Dendritic cell treated with granulocyte-macrophage colony-stimulating factor and Interleukin-4, amounts not matched to agents 40 ng/mL and 50 ng/mL, for 4 days (primary cell): ENCODE data around the gene DOK5.
"Not testable (repeated sequence)": the region's sequence is repeated elsewhere in the genome, so short reads cannot be mapped to it uniquely, and the experiment has no call there.

Experiments
- H3K27ac Mint-ChIP-seq: one replicate; pipeline ENCODE4 v1.8.0; 2022; ENCODE audit warnings: mild to moderate bottlenecking, mixed read lengths
- H3K27me3 Mint-ChIP-seq: one replicate; pipeline ENCODE4 v1.8.0; 2022; ENCODE audit warnings: mild to moderate bottlenecking, mixed read lengths
- H3K36me3 Mint-ChIP-seq: one replicate; pipeline ENCODE4 v1.8.0; 2022; ENCODE audit warnings: low read depth, mixed read lengths
- H3K4me1 Mint-ChIP-seq: one replicate; pipeline ENCODE4 v1.8.0; 2022; ENCODE audit warnings: low read depth, mixed read lengths
- H3K4me3 Mint-ChIP-seq: one replicate; pipeline ENCODE4 v1.8.0; 2022; ENCODE audit warnings: mild to moderate bottlenecking, moderate library complexity, mixed read lengths
- H3K9me3 Mint-ChIP-seq: one replicate; pipeline ENCODE4 v1.8.0; 2022; ENCODE audit warnings: mixed read lengths
- intact Hi-C: fragments of 100-400 bp; cut with micrococcal nuclease; formaldehyde crosslinking; loops from one replicate; pipeline ENCODE4 v1.15.0; 2022

Gene DOK5

DNA sequence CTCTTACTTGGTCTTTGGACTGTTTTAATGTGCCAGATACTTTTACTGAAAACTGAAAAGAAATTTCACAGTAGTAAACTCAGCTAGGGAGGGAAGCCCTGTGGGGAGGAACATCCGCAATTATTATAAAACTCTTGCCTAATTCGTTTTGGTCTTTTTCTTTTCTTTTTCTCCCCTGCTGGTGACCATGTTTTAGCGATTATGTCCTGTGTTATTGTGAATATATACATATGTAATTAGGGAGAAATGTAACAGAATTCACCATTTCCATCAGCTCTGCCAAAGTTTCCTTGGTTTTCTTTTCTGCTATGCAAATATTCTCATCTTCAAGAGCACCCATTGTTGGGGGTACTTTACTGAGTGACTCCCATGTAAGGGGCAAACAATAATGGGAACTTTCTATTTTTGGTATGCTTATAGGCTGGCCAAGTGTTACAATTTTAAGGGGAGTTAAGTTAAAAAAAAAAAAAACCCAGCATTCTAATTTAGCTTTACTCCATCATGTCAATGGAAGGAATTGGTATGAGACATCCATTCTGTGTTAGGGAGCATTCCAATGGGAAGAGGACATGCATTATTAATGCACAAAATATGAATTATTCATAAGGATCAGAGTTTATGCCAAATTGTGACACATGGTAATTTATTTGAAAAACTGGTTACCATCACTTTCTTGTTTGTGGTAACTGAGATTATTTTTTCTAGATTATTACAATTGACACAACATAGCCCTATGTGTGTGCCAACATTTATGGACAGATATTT, 2.0 kb downstream of the DOK5 start:
- peaks cover 61% of the 10 kb centered on the region for H3K27me3 Mint-ChIP-seq
- no peak overlapping the region for H3K27ac Mint-ChIP-seq
- intact Hi-C loops, result loop anchor here (5.0 kb wide), 1 partner anchor 170 kb away; no protein-coding TSS in a partner anchor
- H3K4me1 Mint-ChIP-seq, result peaks cover 9% of the 10 kb centered on the region
- H3K9me3 Mint-ChIP-seq, result no peaks in the 10 kb centered on the region
- H3K4me3 Mint-ChIP-seq, result no peak overlapping the region
- H3K36me3 Mint-ChIP-seq, result no peaks in the 10 kb centered on the region

DNA sequence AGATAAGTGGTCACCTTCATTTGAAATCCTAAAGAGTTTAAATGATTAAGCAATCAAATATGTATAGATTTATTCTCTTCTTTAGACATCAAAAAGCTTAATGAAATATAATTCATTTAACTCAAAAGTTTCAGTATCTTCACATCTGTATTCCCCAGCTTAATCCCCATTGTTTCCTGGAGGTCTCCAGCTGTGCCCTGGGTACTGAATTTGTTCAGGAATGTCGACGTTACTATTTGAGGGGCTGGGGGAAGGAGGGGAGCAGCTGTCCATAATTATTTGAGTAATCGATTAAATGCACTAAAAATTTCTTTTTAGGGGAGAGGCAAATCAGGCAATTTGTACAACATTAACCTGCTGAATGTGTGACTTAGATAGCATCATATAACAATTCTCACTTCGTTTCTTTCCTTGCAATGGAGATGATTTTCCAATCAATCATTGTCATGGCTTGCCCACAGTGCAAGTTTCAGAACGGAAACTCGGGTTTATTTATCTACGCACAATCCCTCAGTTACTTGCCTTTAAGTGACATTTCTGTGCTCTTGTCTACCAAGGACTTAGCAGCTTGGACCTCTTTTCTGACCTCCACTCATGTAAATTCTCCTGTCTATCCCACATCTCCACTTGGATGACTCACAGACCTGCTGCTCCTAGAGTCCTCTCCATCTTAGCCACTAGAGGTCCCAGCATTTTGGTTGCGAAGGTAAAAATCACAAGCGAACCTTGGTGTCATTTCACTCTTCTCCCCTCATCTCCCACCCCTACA, 3.9 kb downstream of the DOK5 start:
- Mint-ChIP-seq H3K27ac (no peak overlapping the region), H3K4me1 (peaks cover 9% of the 10 kb centered on the region), H3K27me3 (peaks cover 45% of the 10 kb centered on the region), H3K9me3 (no peaks in the 10 kb centered on the region), H3K4me3 (no peak overlapping the region), H3K36me3 (no peaks in the 10 kb centered on the region)
- intact Hi-C loops, result loop anchor here (5.0 kb wide), 1 partner anchor 168 kb away; no protein-coding TSS in a partner anchor

DNA sequence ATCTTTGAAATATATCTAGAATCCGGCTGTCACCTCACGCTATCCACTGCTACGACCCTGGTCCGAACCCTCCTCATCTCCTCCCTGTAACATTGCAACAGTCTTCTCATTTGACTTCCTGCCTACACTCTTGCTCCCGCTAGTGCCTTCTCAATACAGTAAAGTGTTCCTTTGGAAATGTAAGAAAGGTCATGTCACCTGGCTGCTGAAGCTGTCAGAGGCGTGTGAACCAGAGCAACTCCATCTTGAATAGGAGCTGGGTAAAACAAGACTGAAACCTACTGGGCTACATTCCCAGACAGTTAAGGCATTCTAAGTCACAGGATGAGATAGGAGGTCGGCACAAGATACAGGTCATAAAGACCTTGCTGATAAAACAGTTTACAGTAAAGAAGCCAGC, 4.5 kb downstream of the DOK5 start:
- H3K27me3 Mint-ChIP-seq, result peaks cover 39% of the 10 kb centered on the region
- not testable (repeated sequence) for H3K4me1 Mint-ChIP-seq, H3K36me3 Mint-ChIP-seq, H3K9me3 Mint-ChIP-seq, H3K27ac Mint-ChIP-seq, H3K4me3 Mint-ChIP-seq
- intact Hi-C loops, result loop anchor here (5.0 kb wide), 1 partner anchor 167 kb away; no protein-coding TSS in a partner anchor

DNA sequence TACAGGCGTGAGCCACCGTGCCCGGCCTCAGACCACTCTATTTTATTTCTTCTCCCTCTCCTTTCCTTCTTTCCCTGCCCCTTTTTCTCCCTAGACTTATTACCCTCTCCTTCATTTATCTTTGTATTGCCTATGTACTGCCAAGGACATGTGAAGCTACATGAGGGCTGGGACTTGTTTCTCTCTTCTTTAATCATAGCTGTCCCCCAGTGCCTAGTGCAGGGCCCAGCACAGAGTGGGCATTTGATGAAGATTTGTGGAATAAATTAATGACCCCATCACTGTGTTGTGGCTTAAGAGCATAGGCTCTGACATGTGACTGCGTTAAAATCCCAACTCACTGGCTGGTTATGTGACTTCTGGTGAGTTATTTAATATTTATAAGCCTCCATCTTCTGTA, 6.0 kb downstream of the DOK5 start:
- peaks cover 24% of the 10 kb centered on the region for H3K27me3 Mint-ChIP-seq
- H3K4me1 Mint-ChIP-seq, result no peaks in the 10 kb centered on the region
- H3K4me3 Mint-ChIP-seq, result no peak overlapping the region
- intact Hi-C loops, result no loop called here
- no peak overlapping the region for H3K27ac Mint-ChIP-seq
- no peaks in the 10 kb centered on the region for H3K36me3 Mint-ChIP-seq
- no peaks in the 10 kb centered on the region for H3K9me3 Mint-ChIP-seq

DNA sequence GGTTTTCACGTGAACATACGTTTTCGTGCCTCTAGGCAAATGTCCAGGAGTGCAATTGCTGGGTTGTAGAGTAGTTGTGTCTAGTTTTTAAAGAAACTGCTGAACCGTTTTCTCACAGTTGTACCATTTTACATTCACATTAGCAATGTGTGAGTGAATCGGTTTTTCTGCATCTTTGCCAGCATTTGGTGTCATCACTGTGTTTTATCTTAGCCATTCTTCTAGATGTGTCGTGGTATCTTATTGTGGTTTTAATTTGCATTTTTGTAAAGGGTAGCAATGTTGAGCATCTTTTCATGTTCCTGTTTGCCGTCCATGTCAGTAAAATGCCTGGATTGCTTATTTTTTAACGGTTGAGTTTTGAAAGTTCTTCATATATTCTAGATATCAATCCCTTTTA, 10.2 kb downstream of the DOK5 start:
- H3K9me3 Mint-ChIP-seq, result no peaks in the 10 kb centered on the region
- no peaks in the 10 kb centered on the region for H3K4me1 Mint-ChIP-seq
- H3K27ac Mint-ChIP-seq, result no peak overlapping the region
- H3K36me3 Mint-ChIP-seq, result no peaks in the 10 kb centered on the region
- H3K27me3 Mint-ChIP-seq, result peaks cover 3% of the 10 kb centered on the region
- intact Hi-C loops, result no loop called here
- H3K4me3 Mint-ChIP-seq, result no peak overlapping the region

DNA sequence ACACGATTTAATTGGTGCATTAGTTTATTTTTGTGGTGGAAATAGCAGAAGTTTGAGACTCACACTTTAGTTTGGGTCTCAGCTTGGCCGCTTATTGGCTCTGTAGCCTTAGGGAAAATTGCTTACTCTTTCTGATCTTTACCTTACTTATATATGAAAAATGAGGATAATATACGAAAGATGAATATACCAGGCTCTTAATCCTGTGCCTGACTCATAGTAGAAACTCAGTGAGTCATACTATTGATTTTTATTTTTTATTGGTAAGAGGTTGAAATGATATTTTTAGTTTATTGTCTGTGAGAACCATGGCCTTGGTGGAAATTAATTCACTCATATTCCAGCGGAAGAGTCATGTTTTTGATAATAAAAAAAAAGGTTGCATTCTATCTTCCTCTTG, 11.2 kb downstream of the DOK5 start:
- H3K4me3 Mint-ChIP-seq, result no peak overlapping the region
- no peaks in the 10 kb centered on the region for H3K4me1 Mint-ChIP-seq
- intact Hi-C loops, result no loop called here
- no peaks in the 10 kb centered on the region for H3K27me3 Mint-ChIP-seq
- no peaks in the 10 kb centered on the region for H3K9me3 Mint-ChIP-seq
- H3K27ac Mint-ChIP-seq, result no peak overlapping the region
- no peaks in the 10 kb centered on the region for H3K36me3 Mint-ChIP-seq

DNA sequence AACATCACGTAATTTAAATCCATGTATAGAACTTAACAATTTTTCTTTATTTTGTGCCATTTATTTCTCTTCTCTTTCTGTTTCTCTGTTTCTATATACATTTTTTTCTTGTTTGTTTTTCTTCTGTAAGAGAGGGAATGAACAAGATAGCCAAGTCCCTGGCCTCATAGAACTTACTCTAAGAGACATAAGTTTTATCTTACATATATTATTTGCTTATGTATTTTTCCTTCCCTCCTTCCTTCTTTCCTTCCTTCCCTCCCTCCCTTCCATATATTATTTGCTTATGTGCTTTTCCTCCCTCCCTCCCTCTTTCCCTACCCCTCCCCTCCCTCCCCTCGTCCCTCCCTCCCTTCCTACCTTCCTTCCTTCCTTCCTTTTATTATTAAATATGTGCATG, 13.0 kb downstream of the DOK5 start:
- Mint-ChIP-seq H3K9me3 (no peaks in the 10 kb centered on the region), H3K27ac (no peak overlapping the region), H3K4me1 (no peaks in the 10 kb centered on the region), H3K27me3 (no peaks in the 10 kb centered on the region), H3K36me3 (no peaks in the 10 kb centered on the region), H3K4me3 (no peak overlapping the region)
- intact Hi-C loops, result no loop called here

DNA sequence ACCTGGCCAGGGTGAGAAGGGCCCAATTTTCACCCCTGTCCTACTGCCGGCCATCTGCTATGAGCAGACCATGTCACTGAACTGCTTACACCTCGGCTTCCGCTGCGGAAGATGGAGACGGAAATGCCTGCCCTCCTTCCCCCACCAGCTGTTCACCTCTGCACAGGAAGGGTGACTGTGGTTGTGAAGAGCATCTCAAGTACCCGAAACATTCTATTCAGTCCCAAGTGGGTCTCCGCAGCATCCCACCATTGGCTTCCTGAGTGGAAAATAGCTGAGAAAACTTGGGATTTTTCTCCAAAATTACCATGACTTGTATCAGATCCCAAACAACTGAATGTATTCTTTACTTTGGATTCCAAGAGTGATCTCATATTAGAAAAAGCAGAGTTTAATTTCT, 16.1 kb downstream of the DOK5 start:
- Mint-ChIP-seq H3K4me3 (no peak overlapping the region), H3K36me3 (no peaks in the 10 kb centered on the region), H3K4me1 (no peaks in the 10 kb centered on the region), H3K27me3 (no peaks in the 10 kb centered on the region), H3K27ac (no peak overlapping the region), H3K9me3 (no peaks in the 10 kb centered on the region)
- intact Hi-C loops, result no loop called here

DNA sequence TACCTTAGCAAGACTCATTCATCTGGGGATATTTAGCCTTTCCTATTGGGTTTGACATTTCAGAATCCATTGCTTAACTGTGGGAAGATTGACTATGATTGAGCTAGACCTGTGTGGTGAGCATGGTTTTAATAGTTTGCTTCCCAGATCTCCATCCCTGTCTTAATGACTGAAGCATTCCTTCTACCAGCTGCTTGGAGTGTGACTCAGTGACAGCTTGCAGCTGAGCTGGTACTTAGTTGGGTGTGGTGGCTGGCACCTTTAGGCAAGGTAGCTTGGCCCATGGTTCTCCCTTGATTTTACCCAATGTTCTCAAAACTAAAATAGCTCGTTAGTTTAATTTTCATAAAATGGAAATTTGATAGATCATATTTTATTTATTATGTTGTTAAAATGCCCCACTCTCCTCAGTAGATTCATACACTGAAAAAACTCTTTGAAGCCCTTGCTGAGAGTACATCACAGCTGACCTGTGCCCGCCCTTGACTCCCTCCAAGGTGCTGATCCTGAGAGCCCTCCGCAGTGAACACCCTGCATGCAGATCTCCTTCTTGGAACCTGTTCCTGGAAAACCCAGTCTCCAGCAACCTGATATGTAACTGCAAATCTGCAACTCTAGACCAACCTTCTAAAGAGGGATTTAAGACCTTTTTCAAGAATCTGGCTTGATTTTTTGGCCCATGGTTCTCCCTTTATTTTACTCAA, 19.1 kb downstream of the DOK5 start:
- no peak overlapping the region for H3K4me3 Mint-ChIP-seq
- H3K36me3 Mint-ChIP-seq, result no peaks in the 10 kb centered on the region

DNA sequence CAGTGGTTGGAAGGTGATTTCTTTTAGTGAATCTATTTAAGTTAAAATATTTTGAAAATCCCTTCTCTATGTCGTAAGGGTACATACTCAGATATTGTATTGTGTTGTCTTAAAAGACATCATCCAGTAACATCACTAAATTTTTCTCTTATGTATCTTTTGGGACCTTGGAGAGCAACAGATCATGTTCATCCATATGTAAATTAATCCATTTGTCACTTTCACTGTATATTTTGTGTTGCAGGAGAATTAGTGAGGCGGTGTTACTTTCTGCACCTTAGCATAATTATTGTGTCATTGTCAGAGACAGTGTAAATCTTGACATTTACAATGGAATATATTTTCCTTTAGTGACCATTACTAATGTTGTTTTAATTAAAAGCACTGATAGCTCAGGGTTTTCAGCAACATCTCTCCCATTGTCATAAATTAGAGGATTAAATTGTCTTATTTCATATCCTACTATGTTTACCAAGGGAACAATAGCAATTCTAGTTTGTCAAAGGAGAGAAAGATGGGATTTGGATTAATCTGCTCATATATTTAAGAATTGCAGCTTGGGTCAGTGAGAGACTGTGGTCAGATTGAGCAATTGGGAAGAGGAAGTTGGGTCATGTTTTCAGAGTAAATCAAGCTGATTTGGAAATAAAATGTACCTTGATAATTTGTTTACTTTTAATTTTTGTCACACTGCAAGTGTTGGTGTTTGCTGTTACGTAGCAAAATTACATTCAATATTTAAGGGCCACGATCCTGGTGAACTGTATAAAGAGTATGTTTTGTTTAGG, 22.7 kb downstream of the DOK5 start:
- no peaks in the 10 kb centered on the region for H3K36me3 Mint-ChIP-seq
- peaks cover 7% of the 10 kb centered on the region for H3K4me1 Mint-ChIP-seq
- H3K9me3 Mint-ChIP-seq, result no peaks in the 10 kb centered on the region
- peaks cover 2% of the 10 kb centered on the region for H3K27me3 Mint-ChIP-seq
- no peak overlapping the region for H3K4me3 Mint-ChIP-seq
- intact Hi-C loops, result no loop called here
- H3K27ac Mint-ChIP-seq, result no peak overlapping the region

More for the DNA sequence above, 19.1 kb downstream of the DOK5 start:
- intact Hi-C loops, result no loop called here
- Mint-ChIP-seq H3K27ac (no peak overlapping the region), H3K4me1 (peaks cover 7% of the 10 kb centered on the region), H3K9me3 (no peaks in the 10 kb centered on the region), H3K27me3 (peaks cover 2% of the 10 kb centered on the region)

DNA sequence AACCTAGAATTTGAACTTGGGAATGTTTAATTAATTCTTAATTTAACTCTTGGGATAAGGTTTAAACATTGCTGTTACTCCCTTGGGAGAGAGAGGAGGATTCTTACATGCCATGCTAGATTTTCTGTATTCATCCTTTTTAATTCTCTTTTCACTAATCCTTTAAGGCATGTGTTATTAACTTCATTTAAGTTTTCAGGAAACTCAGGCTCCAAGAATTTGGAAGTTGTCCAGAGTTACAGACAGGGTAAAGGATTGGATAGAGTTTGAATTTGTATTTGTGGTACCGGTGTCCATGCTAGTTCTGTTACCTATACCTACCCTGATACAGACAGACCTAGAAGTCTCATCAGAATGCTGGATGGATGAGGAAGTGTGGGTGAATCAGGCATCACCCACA, 23.7 kb downstream of the DOK5 start:
- intact Hi-C loops, result no loop called here
- Mint-ChIP-seq H3K9me3 (no peaks in the 10 kb centered on the region), H3K4me3 (no peak overlapping the region), H3K4me1 (peaks cover 7% of the 10 kb centered on the region), H3K27me3 (peaks cover 2% of the 10 kb centered on the region), H3K36me3 (no peaks in the 10 kb centered on the region), H3K27ac (no peak overlapping the region)

DNA sequence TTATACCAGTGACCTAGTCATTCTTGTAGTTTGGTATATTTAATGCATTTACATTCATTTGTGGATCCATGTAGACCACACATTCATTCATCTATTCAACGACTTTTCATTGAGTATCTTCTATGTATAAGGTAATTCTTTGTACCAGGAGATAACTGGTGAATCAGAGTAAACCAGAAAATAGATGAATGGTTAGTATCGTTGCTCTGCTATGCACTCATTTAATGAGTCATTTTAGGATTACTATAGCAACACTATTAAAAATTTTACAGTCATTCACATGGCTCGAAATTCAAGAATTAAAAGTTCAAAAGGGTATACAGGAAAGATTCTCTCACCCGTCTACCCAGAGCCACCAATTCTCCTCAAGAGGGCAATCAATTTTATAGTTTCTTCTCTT, 26.8 kb downstream of the DOK5 start:
- no peak overlapping the region for H3K4me3 Mint-ChIP-seq
- peaks cover 6% of the 10 kb centered on the region for H3K9me3 Mint-ChIP-seq
- no peaks in the 10 kb centered on the region for H3K36me3 Mint-ChIP-seq
- intact Hi-C loops, result no loop called here
- H3K27me3 Mint-ChIP-seq, result peaks cover under 1% of the 10 kb centered on the region
- H3K27ac Mint-ChIP-seq, result no peak overlapping the region
- peaks cover 7% of the 10 kb centered on the region for H3K4me1 Mint-ChIP-seq

DNA sequence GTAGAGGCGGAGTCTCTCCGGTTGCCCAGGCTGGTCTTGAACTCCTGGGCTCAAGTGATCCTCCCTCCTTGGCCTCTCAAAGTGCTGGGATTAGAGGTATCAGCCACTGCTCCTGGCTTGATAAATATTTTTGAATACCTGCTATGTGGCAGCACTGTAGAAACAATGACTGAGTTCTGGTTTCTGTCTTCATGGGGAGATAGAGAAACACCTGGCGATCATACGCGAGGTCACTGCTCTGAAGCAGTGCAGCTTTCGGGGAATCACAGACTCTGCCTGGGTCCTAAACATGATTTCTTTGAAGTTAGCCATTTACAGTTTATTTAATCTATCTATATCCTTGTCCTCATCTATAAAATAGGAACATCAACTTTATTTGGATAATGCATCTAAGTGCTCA, 31.2 kb downstream of the DOK5 start:
- no peaks in the 10 kb centered on the region for H3K4me1 Mint-ChIP-seq
- no peaks in the 10 kb centered on the region for H3K36me3 Mint-ChIP-seq
- H3K9me3 Mint-ChIP-seq, result peaks cover 6% of the 10 kb centered on the region
- no peak overlapping the region for H3K27ac Mint-ChIP-seq
- no peak overlapping the region for H3K4me3 Mint-ChIP-seq
- intact Hi-C loops, result no loop called here
- H3K27me3 Mint-ChIP-seq, result no peaks in the 10 kb centered on the region
